ENCODE data around the gene TPBGL.

TPBGL gene

GRCh38 chr11:75245356-75246005 lies 4.9 kb downstream of the TPBGL start:
- Histone ChIP-seq H3K9ac (no peak overlapping the region), H4K20me1 (peaks cover 22% of the 10 kb centered on the region), H3K4me1 (peaks cover 17% of the 10 kb centered on the region), H3K36me3 (no peaks in the 10 kb centered on the region), H3K9me3 (peaks cover 11% of the 10 kb centered on the region), H3K4me3 (no peak overlapping the region), H3K27ac (no peak overlapping the region), H3K4me2 (no peak overlapping the region), H3K27me3 (peaks cover 34% of the 10 kb centered on the region)
- TF ChIP-seq Cebpa-rat (IDR thresholded peaks at IDR 0.05): no peak

- Histone ChIP-seq H3K4me2 (no peak overlapping the region), H3K27ac (no peak overlapping the region), H3K36me3 (no peaks in the 10 kb centered on the region), H3K9ac (no peak overlapping the region), H3K4me3 (no peak overlapping the region), H3K4me1 (peaks cover 10% of the 10 kb centered on the region), H3K9me3 (peaks cover 10% of the 10 kb centered on the region), H3K27me3 (peaks cover 27% of the 10 kb centered on the region), H4K20me1 (peaks cover 15% of the 10 kb centered on the region; the same call in 1 of the 2 replicates)
- no peak for TF ChIP-seq Cebpa-rat (IDR thresholded peaks at IDR 0.05)
Measured at GRCh38 chr11:75246006-75246670, 5.6 kb downstream of the TPBGL start.

- H4K20me1 ChIP-seq: peaks cover 11% of the 10 kb centered on the region; the same call in 1 of the 2 replicates
- no peak for TF ChIP-seq Cebpa-rat (IDR thresholded peaks at IDR 0.05)
- H3K4me2 ChIP-seq: no peak overlapping the region
- 0 out of 2 replicates have a peak, but pooled peaks cover 3% of the 10 kb centered on the region for H3K9me3 ChIP-seq
- peaks cover 4% of the 10 kb centered on the region for H3K4me1 ChIP-seq
- H3K27ac ChIP-seq: no peak overlapping the region
- H3K4me3 ChIP-seq: no peak overlapping the region
- H3K9ac ChIP-seq: no peak overlapping the region
- peaks cover 20% of the 10 kb centered on the region for H3K27me3 ChIP-seq
- no peaks in the 10 kb centered on the region for H3K36me3 ChIP-seq
Measured at GRCh38 chr11:75246671-75247350, 6.2 kb downstream of the TPBGL start.

GRCh38 chr11:75248924-75249256 lies 8.3 kb downstream of the TPBGL start:
- Histone ChIP-seq H3K9me3 (peaks cover 10% of the 10 kb centered on the region), H3K4me2 (no peak overlapping the region), H3K9ac (no peak overlapping the region), H4K20me1 (0 out of 2 replicates have a peak, but pooled peaks cover 5% of the 10 kb centered on the region), H3K4me1 (no peaks in the 10 kb centered on the region), H3K27ac (no peak overlapping the region), H3K36me3 (no peaks in the 10 kb centered on the region), H3K4me3 (no peak overlapping the region), H3K27me3 (no peaks in the 10 kb centered on the region; the same call in 1 of the 2 replicates)
- no peak for TF ChIP-seq Cebpa-rat (IDR thresholded peaks at IDR 0.05)

- no peak for TF ChIP-seq Cebpa-rat (IDR thresholded peaks at IDR 0.05)
- Histone ChIP-seq H3K4me2 (no peak overlapping the region), H3K27me3 (no peaks in the 10 kb centered on the region), H3K4me1 (no peaks in the 10 kb centered on the region), H3K27ac (no peak overlapping the region), H3K9ac (no peak overlapping the region), H4K20me1 (no peaks in the 10 kb centered on the region), H3K4me3 (no peak overlapping the region), H3K9me3 (peaks cover 10% of the 10 kb centered on the region), H3K36me3 (no peaks in the 10 kb centered on the region)
Measured at GRCh38 chr11:75249704-75250103, 9.1 kb downstream of the TPBGL start.

- no peak overlapping the region for H3K4me3 ChIP-seq
- no peaks in the 10 kb centered on the region for H3K27me3 ChIP-seq
- no peaks in the 10 kb centered on the region for H3K36me3 ChIP-seq
- no peak overlapping the region for H3K4me2 ChIP-seq
- H4K20me1 ChIP-seq: no peaks in the 10 kb centered on the region
- no peak for TF ChIP-seq Cebpa-rat (IDR thresholded peaks at IDR 0.05)
- H3K4me1 ChIP-seq: no peaks in the 10 kb centered on the region
- H3K9me3 ChIP-seq: peaks cover 10% of the 10 kb centered on the region
- H3K9ac ChIP-seq: no peak overlapping the region
- H3K27ac ChIP-seq: no peak overlapping the region
Measured at GRCh38 chr11:75254326-75254725, 13.8 kb downstream of the TPBGL start.

GRCh38 chr11:75260396-75261170 lies 20.0 kb downstream of the TPBGL start:
- Histone ChIP-seq H3K4me1 (peaks cover 44% of the 10 kb centered on the region), H3K27ac (no peak overlapping the region), H3K9ac (no peak overlapping the region), H3K4me2 (peak overlapping the region; percentile 17), H3K9me3 (no peaks in the 10 kb centered on the region), H4K20me1 (no peaks in the 10 kb centered on the region), H3K36me3 (peaks cover 3% of the 10 kb centered on the region), H3K27me3 (no peaks in the 10 kb centered on the region), H3K4me3 (no peak overlapping the region)
- TF ChIP-seq Cebpa-rat (IDR thresholded peaks at IDR 0.05): no peak

GRCh38 chr11:75261902-75262361 lies 21.4 kb downstream of the TPBGL start:
- H3K4me2 ChIP-seq: peak overlapping the region; percentile 17; the same call in 1 of the 2 replicates
- no peaks in the 10 kb centered on the region for H3K27me3 ChIP-seq
- H3K9ac ChIP-seq: no peak overlapping the region
- H3K4me3 ChIP-seq: no peak overlapping the region
- no peak overlapping the region for H3K27ac ChIP-seq
- no peaks in the 10 kb centered on the region for H3K9me3 ChIP-seq
- TF ChIP-seq Cebpa-rat (IDR thresholded peaks at IDR 0.05): no peak
- peaks cover 56% of the 10 kb centered on the region for H3K4me1 ChIP-seq
- peaks cover 17% of the 10 kb centered on the region for H3K36me3 ChIP-seq
- H4K20me1 ChIP-seq: no peaks in the 10 kb centered on the region

GRCh38 chr11:75262436-75262835 lies 21.9 kb downstream of the TPBGL start:
- Histone ChIP-seq H3K4me3 (no peak overlapping the region), H4K20me1 (no peaks in the 10 kb centered on the region), H3K36me3 (peaks cover 21% of the 10 kb centered on the region), H3K4me2 (no peak overlapping the region), H3K27me3 (no peaks in the 10 kb centered on the region), H3K9me3 (no peaks in the 10 kb centered on the region), H3K9ac (no peak overlapping the region), H3K4me1 (peaks cover 56% of the 10 kb centered on the region), H3K27ac (no peak overlapping the region)
- no peak for TF ChIP-seq Cebpa-rat (IDR thresholded peaks at IDR 0.05)

All from BLaER1 (cell line).